Thoracic aorta (tissue), 2 donors: ENCODE measurements around the gene LNPEP. TPM values are rescaled to one million over a fixed set of nuclear protein-coding genes. Genes with fewer than 3 reads are reported as not detected.
A peak's percentile ranks its signal among the peaks of the same experiment; 100 is the strongest.

Source experiments
- ATAC-seq: fragments of 150-250 bp; one replicate; pipeline ENCODE4 v1.8.0; 2017; ENCODE audit warnings: low read depth; ENCODE audit not compliant: insufficient number of reproducible peaks, low FRiP score
- DNase-seq: peaks from one replicate; pipeline ENCODE4 v3.0.0-alpha.2; 2020; ENCODE audit warnings: low spot score
- H3K27ac ChIP-seq, 2 donors: fragments of 200-600 bp; sonication (generic); 1 replicate in 1 of 2; 2 replicates in 1 of 2; pipeline ENCODE4 v1.5.1; 2016; ENCODE audit warnings: mild to moderate bottlenecking in 2 of 2, moderate library complexity in 2 of 2
- H3K27me3 ChIP-seq: fragments of 200-600 bp; sonication (generic); replicated peaks from 2 replicates; pipeline ENCODE4 v1.6.0; 2016; ENCODE audit warnings: mild to moderate bottlenecking; ENCODE audit not compliant: insufficient read depth
- H3K36me3 ChIP-seq: fragments of 200-600 bp; sonication (generic); one replicate; pipeline ENCODE4 v1.5.1; 2016
- H3K4me1 ChIP-seq, 2 donors: fragments of 200-600 bp; sonication (generic); 1 replicate in 1 of 2; 2 replicates in 1 of 2; pipeline versions ENCODE4 v1.5.1 to v1.6.0; 2016; ENCODE audit warnings: low read depth in 2 of 2, mild to moderate bottlenecking in 1 of 2; ENCODE audit not compliant: control insufficient read depth in 1 of 2
- H3K4me3 ChIP-seq: fragments of 200-600 bp; sonication (generic); 2 replicates; pipeline ENCODE4 v1.5.1; 2016; ENCODE audit warnings: mild to moderate bottlenecking
- H3K9me3 ChIP-seq: fragments of 200-600 bp; sonication (generic); 2 replicates; pipeline ENCODE4 v1.5.1; 2016
- CTCF ChIP-seq: fragments of 200-600 bp; sonication (generic); IDR thresholded peaks from one replicate; pipeline ENCODE4 v1.5.1; 2019; ENCODE audit warnings: antibody characterized with exemption
- total RNA-seq, 2 donors: library from RNA; depleted of rRNA; stranded (reverse); fragments of >200 nt; gene quantifications; one replicate each; pipeline versions ENCODE4 v1.1.0 to v1.2.3, GENCODE V29; 2016

The LNPEP gene
- total RNA-seq, 2 donors from 2014 or later, result 55.0 to 74.6 TPM

- Histone ChIP-seq H3K9me3 (no peaks in the 10 kb centered on the region), H3K4me1 (peaks cover 0 to under 1% of the 10 kb centered on the region in 2 donors), H3K27me3 (no peaks in the 10 kb centered on the region), H3K36me3 (no peaks in the 10 kb centered on the region), H3K27ac (no peak overlapping the region), H3K4me3 (no peak overlapping the region)
- ATAC-seq (no peak), DNase-seq (no peak)
- no peak for TF ChIP-seq CTCF
These were observed 129.6 kb downstream of the LNPEP start for GRCh38 chr5:97065475-97065874.

GRCh38 chr5:97067296-97067850 lies 131.5 kb downstream of the LNPEP start:
- no peaks in the 10 kb centered on the region for H3K9me3 ChIP-seq
- ATAC-seq, result no peak
- H3K4me3 ChIP-seq, result no peak overlapping the region
- peaks cover 0 to 6% of the 10 kb centered on the region in 2 donors for H3K4me1 ChIP-seq
- TF ChIP-seq CTCF, result no peak
- no peaks in the 10 kb centered on the region for H3K27me3 ChIP-seq
- no peaks in the 10 kb centered on the region for H3K36me3 ChIP-seq
- H3K27ac ChIP-seq, result no peak overlapping the region
- no peak for DNase-seq

- TF ChIP-seq CTCF, result no peak
- DNase-seq, result no peak
- Histone ChIP-seq H3K27me3 (no peaks in the 10 kb centered on the region), H3K9me3 (no peaks in the 10 kb centered on the region), H3K27ac (peak overlapping the region in 1 of 2 donors; percentile 48), H3K4me1 (peaks cover 0 to 9% of the 10 kb centered on the region in 2 donors), H3K36me3 (no peaks in the 10 kb centered on the region), H3K4me3 (no peak overlapping the region)
- no peak for ATAC-seq
These were observed 134.4 kb downstream of the LNPEP start for GRCh38 chr5:97070234-97070633.

- ATAC-seq (peak; percentile 53), DNase-seq (no peak)
- peaks cover 0 to 9% of the 10 kb centered on the region in 2 donors for H3K4me1 ChIP-seq
- no peaks in the 10 kb centered on the region for H3K36me3 ChIP-seq
- peak overlapping the region; percentile 8 for H3K4me3 ChIP-seq
- TF ChIP-seq CTCF, result no peak
- H3K9me3 ChIP-seq, result no peaks in the 10 kb centered on the region
- H3K27me3 ChIP-seq, result no peaks in the 10 kb centered on the region
- peak overlapping the region; percentile 7 to 48 for H3K27ac ChIP-seq
These were observed 135.2 kb downstream of the LNPEP start for GRCh38 chr5:97071101-97071500.

DNA sequence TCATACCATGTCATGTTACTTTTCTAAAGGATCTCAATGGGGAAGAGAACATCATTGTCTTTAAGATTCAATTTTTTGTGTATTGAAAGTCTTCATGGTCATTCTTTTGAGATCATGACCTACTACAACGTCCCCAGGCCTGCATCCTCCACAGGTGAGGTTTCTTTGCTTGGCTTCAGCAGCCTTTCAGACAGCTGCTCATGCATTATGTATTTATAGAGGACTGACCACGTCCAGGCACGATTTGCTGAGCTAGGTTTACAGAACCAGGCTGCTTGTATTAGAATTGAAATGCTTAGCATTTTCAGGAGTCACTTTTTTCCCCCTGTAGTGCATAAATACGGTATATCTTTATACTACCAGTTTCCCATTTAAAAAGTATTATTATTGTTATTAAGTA lies 136.1 kb downstream of the LNPEP start:
- no peak overlapping the region for H3K27ac ChIP-seq
- H3K27me3 ChIP-seq, result no peaks in the 10 kb centered on the region
- no peak for TF ChIP-seq CTCF
- no peaks in the 10 kb centered on the region for H3K9me3 ChIP-seq
- no peak overlapping the region for H3K4me3 ChIP-seq
- DNase-seq (no peak), ATAC-seq (no peak)
- no peaks in the 10 kb centered on the region for H3K36me3 ChIP-seq
- H3K4me1 ChIP-seq, result peaks cover 0 to 9% of the 10 kb centered on the region in 2 donors
